ENCODE results near the gene PTPRM.

PTPRM gene

GRCh38 chr18:7760967-7761948 is 194.1 kb downstream of the PTPRM start:
- no peak for ATAC-seq
- TF ChIP-seq PPARA (CRISPR knock-in tag; IDR thresholded peaks at IDR 0.05; ENCODE audit: borderline replicate concordance) (no peak), ZNF8 (CRISPR knock-in tag; IDR thresholded peaks at IDR 0.05) (no peak), OSR1 (CRISPR knock-in tag; IDR thresholded peaks at IDR 0.05) (no peak), TOX (CRISPR knock-in tag; IDR thresholded peaks at IDR 0.05; ENCODE audit: borderline replicate concordance) (no peak), ZNF565 (CRISPR knock-in tag; conservative IDR thresholded peaks at IDR 0.05; ENCODE audit: low read depth) (no peak), TSHZ2 (CRISPR knock-in tag; IDR thresholded peaks at IDR 0.05) (no peak), SNAI2 (CRISPR knock-in tag; IDR thresholded peaks at IDR 0.05) (0 out of 2 replicates have a peak, but pooled peaks have one; percentile 55), RARB (CRISPR knock-in tag; IDR thresholded peaks at IDR 0.05) (no peak), CREB5 (CRISPR knock-in tag; IDR thresholded peaks at IDR 0.05; ENCODE audit: low read depth) (no peak), CSDC2 (CRISPR knock-in tag; IDR thresholded peaks at IDR 0.05) (no peak), PATZ1 (CRISPR knock-in tag; IDR thresholded peaks at IDR 0.05; ENCODE audit: borderline replicate concordance) (no peak), TCF4 (CRISPR knock-in tag; IDR thresholded peaks at IDR 0.05; ENCODE audit: borderline replicate concordance) (no peak), GLIS3 (CRISPR knock-in tag; IDR thresholded peaks at IDR 0.05) (no peak), ZFP30 (CRISPR knock-in tag; IDR thresholded peaks at IDR 0.05) (no peak), BACH2 (CRISPR knock-in tag; IDR thresholded peaks at IDR 0.05; ENCODE audit: borderline replicate concordance) (no peak), ESRRG (CRISPR knock-in tag; IDR thresholded peaks at IDR 0.05) (no peak), ZC3H10 (CRISPR knock-in tag; IDR thresholded peaks at IDR 0.05) (no peak), ZNF70 (CRISPR knock-in tag; IDR thresholded peaks at IDR 0.05) (no peak), ZFP3 (CRISPR knock-in tag; IDR thresholded peaks at IDR 0.05) (0 out of 2 replicates have a peak, but pooled peaks have one; percentile 14), CSRNP3 (CRISPR knock-in tag; IDR thresholded peaks at IDR 0.05) (no peak), POU6F1 (CRISPR knock-in tag; IDR thresholded peaks at IDR 0.05; ENCODE audit: borderline replicate concordance, low read depth) (no peak), ISL1 (CRISPR knock-in tag; IDR thresholded peaks at IDR 0.05) (peak; percentile 74)

GRCh38 chr18:7764405-7764804 is 197.3 kb downstream of the PTPRM start:
- TF ChIP-seq ZNF565 (CRISPR knock-in tag; conservative IDR thresholded peaks at IDR 0.05; ENCODE audit: low read depth), result no peak
- no peak for TF ChIP-seq OSR1 (CRISPR knock-in tag; IDR thresholded peaks at IDR 0.05)
- no peak for ATAC-seq

Data from SK-N-SH treated with all-trans-retinoic acid at 6 μM for 48 hours (cell line).